Measurements from ENCODE around the gene SLC19A1. TPM values are rescaled to one million over a fixed set of nuclear protein-coding genes. Genes with fewer than 3 reads are reported as not detected.
A peak's percentile ranks its signal among the peaks of the same experiment; 100 is the strongest.

Gene SLC19A1
- total RNA-seq, 1 donor from 2014 or later = 19.3 TPM

DNA sequence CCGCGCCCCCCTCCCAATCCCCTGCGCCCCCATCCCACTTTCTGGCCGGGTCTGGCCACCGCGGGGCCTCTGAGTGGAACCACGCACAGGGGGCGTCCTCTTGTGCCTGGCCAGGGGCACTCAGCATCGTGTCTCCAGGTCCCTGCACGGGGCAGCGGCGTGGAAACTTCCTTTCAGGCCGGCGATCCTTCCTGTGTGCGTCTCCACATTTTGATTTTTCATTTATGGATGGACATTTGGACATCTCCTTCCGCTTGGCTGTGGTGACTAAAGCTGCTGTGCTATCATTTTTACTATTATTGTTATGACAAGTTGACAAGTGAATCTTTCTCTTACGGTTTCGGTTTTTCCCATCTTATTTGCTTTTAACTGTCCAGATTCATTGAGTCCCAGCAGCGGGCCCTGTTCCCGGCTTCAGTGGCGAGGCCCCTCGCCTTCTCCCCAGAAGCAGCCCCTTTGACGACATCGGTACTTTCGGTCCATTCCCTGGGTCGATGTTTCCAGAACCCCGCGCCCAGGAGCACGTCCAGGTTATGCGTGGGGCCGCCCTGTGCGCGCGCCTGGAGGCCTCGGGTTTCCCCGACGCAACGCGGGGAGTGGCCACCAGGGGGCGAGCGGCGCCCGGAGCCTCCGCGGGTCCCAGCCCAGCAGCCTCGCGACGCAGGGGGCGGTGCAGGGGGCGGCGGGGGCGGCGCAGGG, 12.4 kb upstream of the SLC19A1 start:
- peak overlapping the region; percentile 75 for H3K4me3 ChIP-seq (ENCODE audit: low read depth, low read length)
- peak; percentile 66 for TF ChIP-seq CTCF (conservative IDR thresholded peaks at IDR 0.05; ENCODE audit: low read depth, low read length)
- no peak for DNase-seq (ENCODE audit: low read depth)

DNA sequence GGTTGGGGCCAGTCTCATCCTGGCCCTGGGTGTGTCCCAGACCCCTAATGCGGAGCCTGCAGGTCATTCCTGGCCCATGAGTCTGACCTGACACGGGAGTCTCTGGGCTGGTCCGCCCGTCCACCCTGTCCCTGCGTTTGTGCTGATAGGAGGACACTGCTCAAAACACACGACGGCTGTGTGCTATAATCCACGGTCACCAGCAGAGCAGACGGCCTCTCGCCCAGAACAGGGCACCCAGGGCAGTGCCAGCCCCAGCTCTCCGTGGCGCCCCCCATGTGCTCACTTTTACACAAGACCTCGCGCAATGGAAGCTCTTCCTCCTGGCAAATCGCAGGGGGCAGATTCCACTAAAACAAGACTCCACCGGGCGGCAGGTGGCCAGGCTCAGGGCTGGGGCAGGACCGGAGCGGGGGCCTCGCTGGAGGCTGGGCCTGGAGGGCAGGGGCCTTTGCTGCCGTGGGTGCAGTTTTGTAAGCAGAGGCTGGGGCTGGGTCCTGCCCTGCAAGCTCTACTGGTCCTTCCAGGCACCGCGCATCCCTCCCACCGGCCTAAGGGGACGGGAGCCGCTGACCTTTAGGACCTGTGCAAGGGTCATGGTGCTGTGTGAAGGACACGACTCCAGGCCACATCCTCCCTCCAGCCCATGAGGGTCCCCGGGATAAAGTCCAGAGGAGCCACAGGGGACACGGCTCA, 10.6 kb upstream of the SLC19A1 start:
- H3K4me3 ChIP-seq (ENCODE audit: low read depth, low read length) = no peak overlapping the region
- no peak for TF ChIP-seq CTCF (conservative IDR thresholded peaks at IDR 0.05; ENCODE audit: low read depth, low read length)
- no peak for DNase-seq (ENCODE audit: low read depth)

GRCh38 chr21:45551783-45552695, 9.8 kb upstream of the SLC19A1 start:
- no peak for TF ChIP-seq CTCF (conservative IDR thresholded peaks at IDR 0.05; ENCODE audit: low read depth, low read length)
- no peak for DNase-seq (ENCODE audit: low read depth)
- no peak overlapping the region for H3K4me3 ChIP-seq (ENCODE audit: low read depth, low read length)

- H3K4me3 ChIP-seq (ENCODE audit: low read depth, low read length) = no peak overlapping the region
- peak; percentile 78 for DNase-seq (ENCODE audit: low read depth)
- TF ChIP-seq CTCF (conservative IDR thresholded peaks at IDR 0.05; ENCODE audit: low read depth, low read length) = no peak
These were observed 9.1 kb upstream of the SLC19A1 start for GRCh38 chr21:45551316-45551715.

GRCh38 chr21:45550522-45551210, 8.4 kb upstream of the SLC19A1 start:
- no peak for DNase-seq (ENCODE audit: low read depth)
- TF ChIP-seq CTCF (conservative IDR thresholded peaks at IDR 0.05; ENCODE audit: low read depth, low read length) = no peak
- no peak overlapping the region for H3K4me3 ChIP-seq (ENCODE audit: low read depth, low read length)

DNA sequence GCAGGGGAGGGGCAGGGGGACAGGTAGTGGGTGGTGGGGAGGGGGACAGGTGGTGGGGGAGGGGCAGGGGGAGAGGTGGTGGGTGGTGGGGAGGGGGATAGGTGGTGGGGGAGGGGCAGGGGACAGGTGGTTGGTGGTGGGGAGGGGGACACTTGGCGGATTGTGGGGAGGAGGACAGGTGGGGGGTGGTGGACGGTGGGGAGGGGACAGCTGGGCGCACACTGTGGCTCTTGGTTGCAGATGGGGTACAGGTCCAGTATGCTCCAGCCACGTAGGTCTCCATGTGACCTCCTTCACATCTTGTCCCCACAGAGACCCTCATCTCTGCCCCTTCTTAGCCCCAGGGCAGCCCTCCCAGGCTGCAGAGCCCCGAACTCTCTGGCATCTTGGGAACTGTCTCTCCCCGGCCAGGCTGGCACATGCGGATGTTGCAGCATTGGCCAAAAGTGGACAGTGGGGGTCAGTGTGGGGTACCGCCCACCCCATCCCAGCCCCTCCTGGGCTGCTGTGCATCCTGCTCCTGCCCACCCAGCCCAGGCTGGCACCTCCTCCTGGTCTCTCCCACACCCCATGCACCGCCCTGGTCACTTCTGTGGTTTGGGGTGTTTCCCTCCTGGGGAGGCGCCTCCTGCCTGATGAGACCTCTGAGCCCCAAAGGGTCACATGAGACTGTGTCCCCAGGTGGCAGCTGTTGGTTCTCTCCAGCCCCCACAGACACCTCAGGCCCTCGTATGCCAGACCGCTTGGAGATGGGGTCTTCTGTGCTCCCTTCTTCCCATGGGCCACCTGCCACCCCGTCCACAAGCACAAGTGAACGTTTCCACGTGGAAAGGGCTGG, 7.6 kb upstream of the SLC19A1 start:
- TF ChIP-seq CTCF (conservative IDR thresholded peaks at IDR 0.05; ENCODE audit: low read depth, low read length) = no peak
- no peak for DNase-seq (ENCODE audit: low read depth)
- H3K4me3 ChIP-seq (ENCODE audit: low read depth, low read length) = no peak overlapping the region
